Nephron (organoid): ENCODE measurements around the gene MEGF6.

Experiments used
- H3K27ac Mint-ChIP-seq, 3 experiments: 2 replicates each; pipeline ENCODE4 v1.8.0; 2020; ENCODE audit warnings: mixed read lengths in 3 of 3, mild to moderate bottlenecking in 2 of 3, moderate library complexity in 1 of 3
- H3K27me3 Mint-ChIP-seq: 2 replicates; pipeline ENCODE4 v1.8.0; 2021; ENCODE audit warnings: low read depth, mild to moderate bottlenecking, moderate library complexity, mixed read lengths
- H3K36me3 Mint-ChIP-seq: 2 replicates; pipeline ENCODE4 v1.8.0; 2020; ENCODE audit warnings: low read depth, mixed read lengths
- H3K4me1 Mint-ChIP-seq: 2 replicates; pipeline ENCODE4 v1.8.0; 2020; ENCODE audit warnings: mixed read lengths
- H3K4me3 Mint-ChIP-seq, 3 experiments: 2 replicates each; pipeline ENCODE4 v1.8.0; 2020; ENCODE audit warnings: mild to moderate bottlenecking in 3 of 3, mixed read lengths in 3 of 3, moderate library complexity in 2 of 3
- H3K9me3 Mint-ChIP-seq: 2 replicates; pipeline ENCODE4 v1.8.0; 2020; ENCODE audit warnings: mixed read lengths
- CTCF ChIP-seq, 3 experiments: fragments of 200-600 bp; sonication (generic); IDR thresholded peaks; one replicate each; pipeline ENCODE4 v1.5.0; 2021; ENCODE audit warnings: antibody characterized with exemption in 3 of 3; ENCODE audit not compliant: unreplicated experiment in 3 of 3

The MEGF6 gene

GRCh38 chr1:3463408-3463863 is 147.9 kb downstream of the MEGF6 start:
- H3K27ac Mint-ChIP-seq: no peak overlapping the region

GRCh38 chr1:3463013-3463385 is 148.3 kb downstream of the MEGF6 start:
- Mint-ChIP-seq H3K9me3 (no peaks in the 10 kb centered on the region), H3K27ac (no peak overlapping the region), H3K27me3 (peaks cover 3% of the 10 kb centered on the region), H3K4me3 (no peak overlapping the region), H3K36me3 (no peaks in the 10 kb centered on the region), H3K4me1 (peaks cover 32% of the 10 kb centered on the region)
- TF ChIP-seq CTCF (IDR thresholded peaks at IDR 0.05; ENCODE audit: unreplicated experiment in 3 of 3): no peak

More at GRCh38 chr1:3463408-3463863, 147.9 kb downstream of the MEGF6 start:
- Mint-ChIP-seq H3K4me1 (peaks cover 28% of the 10 kb centered on the region), H3K36me3 (no peaks in the 10 kb centered on the region), H3K9me3 (no peaks in the 10 kb centered on the region), H3K27me3 (peaks cover 3% of the 10 kb centered on the region), H3K4me3 (no peak overlapping the region)
- TF ChIP-seq CTCF (IDR thresholded peaks at IDR 0.05; ENCODE audit: unreplicated experiment in 3 of 3): no peak

- Mint-ChIP-seq H3K9me3 (no peaks in the 10 kb centered on the region), H3K36me3 (no peaks in the 10 kb centered on the region), H3K4me3 (no peak overlapping the region), H3K27me3 (peaks cover 8% of the 10 kb centered on the region), H3K4me1 (peaks cover 38% of the 10 kb centered on the region), H3K27ac (peak overlapping the region in 1 of 3 experiments; percentile 60)
- TF ChIP-seq CTCF (IDR thresholded peaks at IDR 0.05; ENCODE audit: unreplicated experiment in 3 of 3): no peak
Observed at GRCh38 chr1:3462356-3463012, 148.8 kb downstream of the MEGF6 start.

- H3K36me3 Mint-ChIP-seq: no peaks in the 10 kb centered on the region
- H3K4me1 Mint-ChIP-seq: peaks cover 43% of the 10 kb centered on the region
Observed at GRCh38 chr1:3461934-3462275, 149.4 kb downstream of the MEGF6 start.

GRCh38 chr1:3461238-3461933 is 149.9 kb downstream of the MEGF6 start:
- TF ChIP-seq CTCF (IDR thresholded peaks at IDR 0.05; ENCODE audit: unreplicated experiment in 3 of 3): no peak
- H3K9me3 Mint-ChIP-seq: no peaks in the 10 kb centered on the region
- H3K4me1 Mint-ChIP-seq: peaks cover 44% of the 10 kb centered on the region
- no peak overlapping the region for H3K4me3 Mint-ChIP-seq
- no peaks in the 10 kb centered on the region for H3K36me3 Mint-ChIP-seq
- H3K27ac Mint-ChIP-seq: peak overlapping the region in 2 of 3 experiments; percentile 91 to 99
- H3K27me3 Mint-ChIP-seq: peaks cover 14% of the 10 kb centered on the region

More at GRCh38 chr1:3461934-3462275, 149.4 kb downstream of the MEGF6 start:
- peak overlapping the region in 1 of 3 experiments; percentile 60 for H3K27ac Mint-ChIP-seq
- H3K4me3 Mint-ChIP-seq: no peak overlapping the region
- no peaks in the 10 kb centered on the region for H3K9me3 Mint-ChIP-seq
- TF ChIP-seq CTCF (IDR thresholded peaks at IDR 0.05; ENCODE audit: unreplicated experiment in 3 of 3): no peak
- H3K27me3 Mint-ChIP-seq: peaks cover 13% of the 10 kb centered on the region
